Raji (cell line): Measurements from ENCODE around the gene ATF2.

Experiments
- POLR2A ChIP-seq: IDR thresholded peaks from 2 replicates; pipeline ENCODE4 v1.6.1; 2011; ENCODE audit warnings: low read depth, low read length, control low read depth; ENCODE audit not compliant: insufficient read depth

The ATF2 gene

DNA sequence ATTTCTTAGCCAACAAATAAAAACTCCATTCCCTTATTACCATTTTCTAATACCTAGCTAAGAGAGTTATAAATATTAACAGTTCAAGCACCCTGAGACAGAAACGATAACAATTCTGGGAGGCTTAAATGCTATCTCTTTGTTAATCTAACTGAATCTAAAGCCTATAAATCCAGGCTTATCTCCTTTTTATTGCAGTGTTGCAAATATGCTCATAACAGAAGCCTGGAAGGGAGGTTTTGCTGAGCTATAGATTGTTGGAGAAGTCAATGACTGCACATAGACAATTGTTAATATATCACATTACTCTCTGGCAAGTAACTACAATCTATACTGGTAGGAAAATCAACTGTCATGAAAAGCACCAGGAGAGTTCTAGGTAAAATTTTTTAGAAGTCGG lies 30.2 kb downstream of the ATF2 start:
- no peak for TF ChIP-seq POLR2A

DNA sequence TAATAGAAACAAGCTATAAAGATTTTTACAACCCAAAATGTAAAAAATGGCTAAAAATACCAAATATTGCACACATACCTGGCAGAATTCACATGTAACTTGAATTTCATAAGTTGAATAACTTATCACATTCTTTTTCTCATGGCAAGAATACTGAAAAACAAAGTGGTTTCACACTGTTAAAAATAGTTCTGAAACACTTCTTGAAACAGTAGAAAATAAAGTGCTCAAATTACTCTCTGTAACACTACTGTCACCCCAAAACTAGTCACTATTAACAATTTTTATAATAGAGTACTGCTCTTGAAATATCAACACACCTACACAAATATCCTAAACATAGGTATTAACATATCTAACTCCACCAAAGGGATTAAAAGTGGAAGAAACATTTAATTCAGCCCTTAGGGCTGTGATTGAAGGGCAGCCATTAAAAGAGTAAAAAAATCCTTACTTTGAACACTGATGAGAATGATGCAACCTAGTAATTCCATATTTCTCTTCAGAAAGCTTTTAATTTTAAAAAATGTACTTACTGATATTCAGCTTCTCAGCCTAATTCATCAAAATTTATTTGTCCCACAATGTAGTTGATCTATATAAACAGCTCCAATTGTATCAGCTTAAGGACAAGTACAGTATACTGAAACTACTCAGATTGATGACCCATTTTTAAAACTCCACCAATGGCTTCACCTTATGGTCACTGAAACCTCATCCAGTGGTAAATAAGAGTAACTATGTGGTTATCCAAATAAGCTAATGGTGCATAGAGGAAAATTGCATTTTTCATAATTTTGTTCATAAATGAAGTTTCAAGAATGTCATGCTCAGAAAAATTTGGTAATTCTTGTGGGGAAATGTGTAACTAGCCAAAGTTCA lies 31.4 kb downstream of the ATF2 start:
- TF ChIP-seq POLR2A, result no peak

DNA sequence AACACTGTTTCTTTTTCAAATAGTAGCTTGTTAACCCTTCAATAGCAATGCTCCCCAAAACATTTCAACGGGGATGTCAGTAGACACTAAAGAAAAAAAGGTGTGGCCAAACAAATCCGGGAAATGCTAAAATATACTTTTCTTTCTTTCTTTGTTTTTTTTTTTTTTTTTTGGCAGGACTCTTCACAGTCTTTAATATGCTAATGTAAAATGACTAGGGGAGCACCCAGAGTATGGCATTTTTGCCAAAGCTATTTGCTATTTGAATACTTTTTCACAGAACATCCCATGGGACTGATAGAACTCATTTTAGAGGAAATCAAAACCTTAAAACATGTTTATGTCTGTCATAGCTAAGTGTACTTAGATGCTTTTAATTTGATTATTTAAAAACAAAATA lies 32.1 kb downstream of the ATF2 start:
- TF ChIP-seq POLR2A, result no peak

- no peak for TF ChIP-seq POLR2A
Measured at GRCh38 chr2:175135177-175135576, 32.8 kb downstream of the ATF2 start.

DNA sequence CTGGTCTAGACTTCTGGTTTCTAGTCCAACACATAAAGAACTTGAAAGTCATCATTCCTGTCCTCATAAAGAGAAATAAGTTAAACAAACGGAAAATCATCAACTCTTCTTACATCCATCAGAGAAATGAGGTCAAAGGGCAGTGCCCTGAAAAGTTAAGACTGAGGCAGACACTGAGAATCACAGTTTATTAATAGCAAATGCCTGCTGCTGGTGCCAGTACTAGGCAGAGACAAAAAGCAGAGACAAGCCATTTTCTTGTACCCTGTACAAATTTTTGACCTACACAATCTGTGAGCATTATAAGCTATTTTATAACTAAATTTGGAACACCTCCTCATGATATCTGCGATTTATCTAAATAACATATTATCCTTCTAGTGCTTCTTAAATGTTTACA lies 36.8 kb downstream of the ATF2 start:
- TF ChIP-seq POLR2A, result no peak

- no peak for TF ChIP-seq POLR2A
Measured at GRCh38 chr2:175126661-175127060, 41.3 kb downstream of the ATF2 start.

DNA sequence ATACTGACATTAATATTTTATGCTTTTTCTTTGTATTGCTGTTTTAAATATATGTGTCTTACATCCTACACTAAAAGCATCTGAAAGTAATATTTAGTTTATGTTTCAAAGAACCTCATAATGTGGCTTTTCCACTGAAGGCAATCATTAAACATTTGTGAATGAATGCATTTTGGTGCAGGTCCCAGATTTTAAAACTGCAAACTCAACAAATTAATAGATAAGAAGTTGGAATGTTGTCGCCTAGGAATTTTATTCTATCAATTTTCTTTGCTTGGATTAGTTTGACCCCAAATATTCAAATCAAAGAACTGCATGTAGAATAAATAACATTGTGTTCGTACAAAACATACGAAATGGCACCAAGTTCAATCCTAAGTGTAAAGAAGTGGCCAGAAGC lies 44.7 kb downstream of the ATF2 start:
- TF ChIP-seq POLR2A, result no peak

GRCh38 chr2:175111200-175111657 lies 56.8 kb downstream of the ATF2 start:
- no peak for TF ChIP-seq POLR2A

GRCh38 chr2:175107146-175107545 lies 60.9 kb downstream of the ATF2 start:
- no peak for TF ChIP-seq POLR2A

DNA sequence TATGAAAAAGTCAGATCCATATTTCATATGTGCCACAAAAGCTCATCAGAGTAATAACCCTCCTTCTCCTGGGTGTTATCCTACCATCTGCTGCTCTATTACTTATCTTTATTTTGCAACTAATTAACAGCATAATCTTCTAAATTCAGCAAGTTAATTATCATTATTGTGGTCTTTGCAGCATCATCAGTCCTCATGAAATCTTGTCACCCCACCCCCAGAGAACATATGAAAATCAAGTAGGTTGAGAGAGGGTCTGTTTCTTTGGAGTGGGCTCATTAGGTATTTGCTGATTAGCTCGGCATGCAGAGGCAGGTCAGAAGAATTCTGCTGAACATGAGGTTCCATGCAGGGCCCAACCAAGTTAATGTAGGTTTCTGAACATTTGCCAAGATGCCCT lies 64.8 kb downstream of the ATF2 start:
- TF ChIP-seq POLR2A, result no peak

DNA sequence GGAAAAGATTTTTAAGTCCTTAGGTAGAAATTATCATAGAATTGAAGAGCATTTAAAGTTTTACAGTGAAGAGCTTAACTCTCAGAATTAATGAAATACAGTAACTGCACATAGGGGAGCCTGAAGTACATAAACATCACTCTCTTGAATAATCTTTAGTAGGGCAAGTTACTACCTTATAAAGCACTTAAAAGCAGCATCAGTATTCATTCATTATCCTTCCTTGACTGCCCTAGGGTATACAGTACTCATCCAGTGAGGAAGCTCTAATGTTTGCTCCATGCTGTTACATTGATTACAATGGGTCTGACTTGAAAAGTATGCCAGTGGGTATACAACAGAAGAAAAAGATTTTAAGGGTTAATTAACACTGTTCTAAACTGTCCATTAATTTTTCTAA lies 66.5 kb downstream of the ATF2 start:
- TF ChIP-seq POLR2A, result no peak

DNA sequence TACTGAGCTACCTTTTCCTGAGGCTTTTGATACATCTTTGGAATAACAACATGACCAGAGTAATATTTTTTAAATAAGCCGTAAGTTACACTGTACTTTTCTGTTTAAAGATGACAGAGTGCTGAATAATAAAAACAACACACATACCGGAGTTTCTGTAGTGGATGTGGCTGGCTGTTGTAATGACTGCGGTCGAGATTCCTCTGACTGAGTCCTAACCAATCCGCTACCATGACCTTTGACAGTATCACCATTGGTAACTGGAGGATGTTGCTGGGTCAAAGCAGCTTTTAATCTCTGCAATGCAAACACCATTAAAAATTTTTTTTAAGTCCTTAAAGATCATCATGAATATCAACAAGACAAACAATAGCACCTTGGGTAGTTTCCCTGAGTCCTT lies 70.7 kb downstream of the ATF2 start:
- TF ChIP-seq POLR2A, result no peak

GRCh38 chr2:175080479-175080878 lies 87.5 kb downstream of the ATF2 start:
- TF ChIP-seq POLR2A, result no peak

GRCh38 chr2:175076272-175076671 lies 91.7 kb downstream of the ATF2 start:
- TF ChIP-seq POLR2A, result no peak

DNA sequence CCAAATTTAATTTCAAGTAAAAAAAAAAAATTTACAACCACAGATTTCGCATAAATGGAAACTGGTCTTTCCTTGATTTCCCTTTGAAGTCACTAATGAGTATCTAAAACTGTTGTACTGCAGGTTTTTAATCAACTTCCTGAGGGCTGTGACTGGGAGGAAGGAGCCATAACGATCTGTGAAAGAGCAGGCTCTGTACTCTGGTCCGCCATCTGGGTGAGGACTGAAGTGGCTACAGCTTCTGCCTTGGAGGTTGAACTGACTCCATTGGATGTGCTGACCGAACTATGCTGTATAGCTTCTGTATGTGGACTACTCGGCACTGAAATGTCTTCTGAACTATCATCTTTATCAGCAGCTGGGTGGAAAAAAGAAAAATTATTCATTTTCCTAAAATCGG lies 93.5 kb downstream of the ATF2 start:
- TF ChIP-seq POLR2A, result no peak

DNA sequence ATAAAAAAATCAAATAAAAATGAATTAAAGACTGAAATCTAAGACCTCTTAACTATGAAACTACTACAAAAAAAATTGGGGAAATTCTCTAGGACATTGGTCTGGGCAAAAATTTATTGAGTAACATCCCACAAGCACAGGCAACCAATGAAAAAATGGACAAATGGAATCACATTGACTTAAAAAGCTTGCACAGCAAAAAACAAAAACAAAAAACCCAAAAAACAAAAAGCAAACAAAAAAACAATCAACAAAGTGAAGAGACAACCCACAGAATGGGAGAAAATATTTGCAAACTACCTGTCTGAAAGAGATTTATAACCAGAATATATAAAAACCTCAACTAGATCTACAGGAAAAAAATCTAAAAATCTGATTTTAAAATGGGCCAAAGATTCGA lies 99.5 kb downstream of the ATF2 start:
- no peak for TF ChIP-seq POLR2A

GRCh38 chr2:175066411-175066810 lies 101.6 kb downstream of the ATF2 start:
- TF ChIP-seq POLR2A, result no peak
